IMR-90 (cell line): ENCODE data around the gene TAF1. TPM values are rescaled to one million over a fixed set of nuclear protein-coding genes. Genes with fewer than 3 reads are reported as not detected.

Source experiments
- ATAC-seq: fragments of 200-7000 bp; cut with Tn5 transposase; 2 replicates; pipeline ENCODE4 v1.9.1; 2020; ENCODE audit warnings: low read depth, mild to moderate bottlenecking, moderate library complexity
- BruUV-seq: library from RNA; stranded (reverse); fragments of 400-500 nt; replicated peaks from 2 replicates; lab custom pipeline; 2021; lab: Mats Ljungman, UMichigan
- CTCF ChIA-PET: fragments of 300-600 bp; formaldehyde crosslinking; extraction: SDS; loops from one replicate; lab custom pipeline; 2021; ENCODE audit warnings: antibody characterized with exemption; lab: Yijun Ruan, JAX
- POLR2A ChIA-PET: fragments of 300-600 bp; sonication (Branson Sonifier 250); formaldehyde crosslinking; loops from one replicate; lab custom pipeline; 2022; ENCODE audit warnings: antibody characterized with exemption; ENCODE audit not compliant: unreplicated experiment; lab: Charles Lee
- DNase-seq: peaks from one replicate; pipeline ENCODE4 v3.0.0; 2013
- H2AFZ ChIP-seq: replicated peaks from 2 replicates; pipeline ENCODE3; 2013; ENCODE audit warnings: low read length, mild to moderate bottlenecking; ENCODE audit not compliant: poor library complexity
- H2AK5ac ChIP-seq: 2 replicates; pipeline ENCODE4 v1.6.1; 2013; ENCODE audit warnings: low read depth, low read length, inconsistent platforms
- H2AK9ac ChIP-seq: replicated peaks from 2 replicates; pipeline ENCODE3; 2013; ENCODE audit warnings: mild to moderate bottlenecking, low read depth, low read length, moderate library complexity; ENCODE audit not compliant: poor library complexity
- H2BK120ac ChIP-seq: 2 replicates; pipeline ENCODE4 v1.6.1; 2013; ENCODE audit warnings: low read depth, low read length, inconsistent platforms
- H2BK15ac ChIP-seq: 3 replicates; pipeline ENCODE4 v1.6.1; 2013; ENCODE audit warnings: low read depth, low read length, inconsistent platforms
- H2BK20ac ChIP-seq: 2 replicates; pipeline ENCODE4 v1.6.1; 2013; ENCODE audit warnings: low read depth, mild to moderate bottlenecking, inconsistent platforms, low read length, moderate library complexity
- H2BK5ac ChIP-seq: 2 replicates; pipeline ENCODE4 v1.6.1; 2013; ENCODE audit warnings: mild to moderate bottlenecking, low read depth, low read length, inconsistent platforms; ENCODE audit not compliant: poor library complexity, severe bottlenecking
- H3K14ac ChIP-seq: replicated peaks from 2 replicates; pipeline ENCODE4 v1.6.1; 2013; ENCODE audit warnings: low read depth, low read length, inconsistent platforms
- H3K18ac ChIP-seq: 2 replicates; pipeline ENCODE4 v1.6.1; 2013; ENCODE audit warnings: low read depth, low read length, control low read depth
- H3K23ac ChIP-seq: 2 replicates; pipeline ENCODE4 v1.6.1; 2013; ENCODE audit warnings: low read depth, low read length, inconsistent platforms
- H3K27ac ChIP-seq: 2 replicates; pipeline ENCODE4 v1.5.1; 2013; ENCODE audit warnings: mild to moderate bottlenecking, control low read depth, low read length; ENCODE audit not compliant: insufficient read depth
- H3K27me3 ChIP-seq: 2 replicates; pipeline ENCODE4 v1.6.1; 2013; ENCODE audit warnings: low read length; ENCODE audit not compliant: control insufficient read depth, insufficient read depth
- H3K36me3 ChIP-seq: 2 replicates; pipeline ENCODE4 v1.6.1; 2013; ENCODE audit warnings: low read length, mixed read lengths; ENCODE audit not compliant: control insufficient read depth, insufficient read depth
- H3K4ac ChIP-seq: 2 replicates; pipeline ENCODE4 v1.6.1; 2013; ENCODE audit warnings: low read depth, low read length, inconsistent platforms
- H3K4me1 ChIP-seq: 2 replicates; pipeline ENCODE4 v1.6.1; 2013; ENCODE audit warnings: low read length, mixed read lengths; ENCODE audit not compliant: control insufficient read depth, insufficient read depth
- H3K4me2 ChIP-seq: 2 replicates; pipeline ENCODE4 v1.6.1; 2013; ENCODE audit warnings: low read depth, mild to moderate bottlenecking, control low read depth, low read length, moderate library complexity
- H3K4me3 ChIP-seq: 2 replicates; pipeline ENCODE4 v1.5.1; 2013; ENCODE audit warnings: low read depth, mild to moderate bottlenecking, control low read depth, low read length, moderate library complexity; ENCODE audit not compliant: insufficient read depth
- H3K56ac ChIP-seq: 2 replicates; pipeline ENCODE4 v1.6.1; 2013; ENCODE audit warnings: low read length, inconsistent platforms; ENCODE audit not compliant: insufficient read depth; ENCODE audit errors: extremely low read depth
- H3K79me1 ChIP-seq, 2 experiments: 2 replicates each; pipeline ENCODE4 v1.6.1; 2013; ENCODE audit warnings: low read length in 2 of 2, inconsistent platforms in 1 of 2, low read depth in 1 of 2
- H3K9ac ChIP-seq: 2 replicates; pipeline ENCODE4 v1.6.1; 2013; ENCODE audit warnings: low read depth, low read length, control low read depth
- H3K9me1 ChIP-seq: 2 replicates; pipeline ENCODE4 v1.6.1; 2013; ENCODE audit warnings: low read length, inconsistent platforms; ENCODE audit not compliant: insufficient read depth
- H3K9me3 ChIP-seq: 2 replicates; pipeline ENCODE4 v1.6.1; 2013; ENCODE audit warnings: low read length; ENCODE audit not compliant: control insufficient read depth, insufficient read depth
- H4K20me1 ChIP-seq: 2 replicates; pipeline ENCODE4 v1.6.1; 2013; ENCODE audit warnings: low read length, inconsistent platforms; ENCODE audit not compliant: insufficient read depth
- H4K5ac ChIP-seq: 2 replicates; pipeline ENCODE4 v1.6.1; 2013; ENCODE audit warnings: mild to moderate bottlenecking, low read depth, low read length, control low read depth
- H4K8ac ChIP-seq, 2 experiments: 2 replicates each; pipeline ENCODE4 v1.6.1; 2013; ENCODE audit warnings: low read depth in 2 of 2, low read length in 2 of 2, control low read depth in 1 of 2, inconsistent platforms in 1 of 2
- H4K91ac ChIP-seq: 2 replicates; pipeline ENCODE4 v1.6.1; 2013; ENCODE audit warnings: low read depth, low read length, inconsistent platforms; ENCODE audit not compliant: insufficient read depth
- CHD1 ChIP-seq: IDR thresholded peaks from 2 replicates; pipeline ENCODE4 v1.6.1; 2012; ENCODE audit warnings: low read depth, low read length, improper control_type of control experiment
- MXI1 ChIP-seq: IDR thresholded peaks from 2 replicates; pipeline ENCODE4 v1.6.1; 2012; ENCODE audit warnings: low read depth, mild to moderate bottlenecking, low read length, moderate library complexity, borderline replicate concordance
- RAD21 ChIP-seq: IDR thresholded peaks from 2 replicates; pipeline ENCODE4 v1.6.1; 2012; ENCODE audit warnings: low read length, improper control_type of control experiment
- RCOR1 ChIP-seq: IDR thresholded peaks from 2 replicates; pipeline ENCODE4 v1.6.1; 2012; ENCODE audit warnings: mild to moderate bottlenecking, low read length, improper control_type of control experiment; ENCODE audit not compliant: insufficient replicate concordance
- dilution Hi-C: fragments of 300-500 bp; cut with HindIII; formaldehyde crosslinking; loops from one replicate; pipeline ENCODE4 v1.14.3; 2018; ENCODE audit warnings: low sequenced_read_pairs; ENCODE audit not compliant: unreplicated experiment
- in situ Hi-C: fragments of 300-500 bp; cut with MboI; formaldehyde crosslinking; loops from 3 replicates; pipeline ENCODE4 v1.14.3; 2019; ENCODE audit warnings: low sequenced_read_pairs, inconsistent platforms, mixed read lengths
- intact Hi-C: fragments of 100-400 bp; cut with micrococcal nuclease; formaldehyde crosslinking; loops from 2 replicates; pipeline ENCODE4 v1.10.0; 2022
- polyA plus RNA-seq, 3 experiments: library from polyadenylated mRNA; depleted of rRNA; stranded (reverse); fragments of >200 nt; gene quantifications; 2 replicates each; pipeline ENCODE4 v1.2.3, GENCODE V29; 2012; ENCODE audit warnings: low replicate concordance in 1 of 3
- total RNA-seq: library from RNA; depleted of rRNA; stranded (reverse); fragments of >200 nt; gene quantifications from 2 replicates; pipeline ENCODE4 v1.2.3, GENCODE V29; 2012
- TF ChIP-seq, protein P1 (sequence below): fragments of 150-350 bp; IDR thresholded peaks from 2 replicates; pipeline ENCODE4 v1.6.1; 2017; ENCODE audit warnings: mild to moderate bottlenecking, antibody characterized with exemption, low read length, low read depth

TAF1 gene
- total and polyA plus RNA-seq, 2 of the 4 experiments (the other 2 are of a cell fraction): 15.7 to 25.5 TPM

DNA sequence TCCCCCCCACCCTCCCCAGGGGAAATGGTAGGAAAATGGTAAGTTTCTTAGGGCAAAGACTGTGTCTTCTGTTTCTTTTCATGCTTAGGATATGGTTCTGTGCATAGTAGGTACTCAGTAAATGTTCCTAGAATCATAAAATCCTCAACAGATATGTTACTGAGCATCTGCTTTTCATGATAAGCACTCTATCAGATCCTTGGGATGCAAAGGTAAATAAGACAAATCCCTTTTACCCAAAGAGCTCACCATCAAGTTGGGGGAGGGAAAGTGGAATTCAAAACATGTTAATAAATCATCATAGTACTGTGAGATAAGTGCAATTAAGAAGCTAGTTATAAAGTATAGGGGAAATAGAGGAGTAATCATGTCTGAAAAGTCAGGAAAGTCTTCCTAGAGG, 98.8 kb downstream of the TAF1 start:
- H2AK9ac ChIP-seq: no peak overlapping the region
- no peaks in the 10 kb centered on the region for H3K27me3 ChIP-seq
- H2BK20ac ChIP-seq: no peak overlapping the region
- in situ Hi-C loops: no loop called here
- ChIA-PET POLR2A (no interaction called here), CTCF (no interaction called here)
- H3K14ac ChIP-seq: no peak overlapping the region
- TF ChIP-seq CHD1: no peak
- no peak for TF ChIP-seq RCOR1
- no peak for TF ChIP-seq RAD21
- TF ChIP-seq, protein P1, sequence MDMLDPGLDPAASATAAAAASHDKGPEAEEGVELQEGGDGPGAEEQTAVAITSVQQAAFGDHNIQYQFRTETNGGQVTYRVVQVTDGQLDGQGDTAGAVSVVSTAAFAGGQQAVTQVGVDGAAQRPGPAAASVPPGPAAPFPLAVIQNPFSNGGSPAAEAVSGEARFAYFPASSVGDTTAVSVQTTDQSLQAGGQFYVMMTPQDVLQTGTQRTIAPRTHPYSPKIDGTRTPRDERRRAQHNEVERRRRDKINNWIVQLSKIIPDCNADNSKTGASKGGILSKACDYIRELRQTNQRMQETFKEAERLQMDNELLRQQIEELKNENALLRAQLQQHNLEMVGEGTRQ: no peak
- no peak for TF ChIP-seq MXI1
- H3K27ac ChIP-seq: no peak overlapping the region
- dilution Hi-C loops: no loop called here
- ATAC-seq: no peak
- no peak overlapping the region for H4K5ac ChIP-seq
- H2AFZ ChIP-seq: no peak overlapping the region
- no peak overlapping the region for H4K91ac ChIP-seq
- H3K4me1 ChIP-seq: no peaks in the 10 kb centered on the region
- H3K9ac ChIP-seq: no peak overlapping the region
- H3K36me3 ChIP-seq: peaks cover 20% of the 10 kb centered on the region
- H2BK15ac ChIP-seq: no peak overlapping the region
- H4K8ac ChIP-seq: no peak overlapping the region
- no peak overlapping the region for H2AK5ac ChIP-seq
- no peak overlapping the region for H3K18ac ChIP-seq
- intact Hi-C loops: no loop called here
- H3K4me2 ChIP-seq: no peak overlapping the region
- no peaks in the 10 kb centered on the region for H3K9me1 ChIP-seq
- no peak overlapping the region for H2BK120ac ChIP-seq
- no TSS peak for BruUV-seq
- no peak overlapping the region for H3K56ac ChIP-seq
- H3K4ac ChIP-seq: no peak overlapping the region
- H4K20me1 ChIP-seq: no peaks in the 10 kb centered on the region
- H3K4me3 ChIP-seq: no peak overlapping the region
- DNase-seq: no peak
- H3K9me3 ChIP-seq: no peaks in the 10 kb centered on the region
- H2BK5ac ChIP-seq: no peak overlapping the region
- H3K79me1 ChIP-seq: no peaks in the 10 kb centered on the region; a peak in 1 of 4 replicates
- H3K23ac ChIP-seq: no peak overlapping the region
